GM12801 (cell line): ENCODE data around the gene STAM.

ENCODE experiments used
- TF ChIP-seq, protein P1 (sequence below): IDR thresholded peaks from one replicate; pipeline ENCODE4 v1.5.1; 2011; ENCODE audit warnings: control low read depth; ENCODE audit not compliant: insufficient read length; ENCODE audit errors: extremely low read depth

STAM gene

DNA sequence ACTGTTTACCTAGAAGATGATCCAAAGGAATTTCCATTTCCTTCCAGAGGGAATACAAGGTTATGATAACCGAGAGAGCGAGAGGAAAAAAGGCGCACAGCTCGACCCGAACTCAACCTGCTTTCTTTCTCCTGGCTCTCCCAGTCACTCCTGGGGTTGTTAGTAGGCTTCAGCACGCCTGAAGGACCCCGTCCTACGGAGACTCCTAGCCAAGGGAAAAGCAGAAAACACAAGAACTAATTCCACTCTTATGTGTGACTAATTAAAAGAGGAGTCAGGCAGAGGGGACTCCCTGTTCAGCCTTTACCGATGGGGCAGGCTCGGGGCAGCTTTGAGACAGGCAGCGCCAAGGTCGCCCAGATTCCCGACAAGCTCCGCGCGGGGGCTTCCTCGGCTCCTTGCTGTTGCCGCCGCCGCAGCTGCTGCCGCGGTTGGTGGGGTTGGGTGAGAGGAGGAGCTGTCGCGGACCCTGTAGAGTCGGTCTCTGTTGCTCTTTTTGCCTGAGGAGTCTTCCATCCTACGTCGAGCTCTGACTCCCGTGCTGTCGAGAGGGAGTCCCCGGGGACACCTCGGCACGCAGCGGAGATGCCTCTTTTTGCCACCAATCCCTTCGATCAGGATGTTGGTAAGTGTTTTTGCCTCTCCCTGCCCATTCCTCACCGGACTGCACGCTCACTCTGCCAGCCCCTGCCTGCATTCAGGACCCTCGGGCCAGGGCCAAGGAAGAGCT, at the start of gene STAM:
STAM (plus strand) TSS at position 397 of the 730 bp plus-strand sequence; CDS start at position 586, 189 bp downstream.
- TF ChIP-seq, protein P1, sequence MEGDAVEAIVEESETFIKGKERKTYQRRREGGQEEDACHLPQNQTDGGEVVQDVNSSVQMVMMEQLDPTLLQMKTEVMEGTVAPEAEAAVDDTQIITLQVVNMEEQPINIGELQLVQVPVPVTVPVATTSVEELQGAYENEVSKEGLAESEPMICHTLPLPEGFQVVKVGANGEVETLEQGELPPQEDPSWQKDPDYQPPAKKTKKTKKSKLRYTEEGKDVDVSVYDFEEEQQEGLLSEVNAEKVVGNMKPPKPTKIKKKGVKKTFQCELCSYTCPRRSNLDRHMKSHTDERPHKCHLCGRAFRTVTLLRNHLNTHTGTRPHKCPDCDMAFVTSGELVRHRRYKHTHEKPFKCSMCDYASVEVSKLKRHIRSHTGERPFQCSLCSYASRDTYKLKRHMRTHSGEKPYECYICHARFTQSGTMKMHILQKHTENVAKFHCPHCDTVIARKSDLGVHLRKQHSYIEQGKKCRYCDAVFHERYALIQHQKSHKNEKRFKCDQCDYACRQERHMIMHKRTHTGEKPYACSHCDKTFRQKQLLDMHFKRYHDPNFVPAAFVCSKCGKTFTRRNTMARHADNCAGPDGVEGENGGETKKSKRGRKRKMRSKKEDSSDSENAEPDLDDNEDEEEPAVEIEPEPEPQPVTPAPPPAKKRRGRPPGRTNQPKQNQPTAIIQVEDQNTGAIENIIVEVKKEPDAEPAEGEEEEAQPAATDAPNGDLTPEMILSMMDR: no peak

DNA sequence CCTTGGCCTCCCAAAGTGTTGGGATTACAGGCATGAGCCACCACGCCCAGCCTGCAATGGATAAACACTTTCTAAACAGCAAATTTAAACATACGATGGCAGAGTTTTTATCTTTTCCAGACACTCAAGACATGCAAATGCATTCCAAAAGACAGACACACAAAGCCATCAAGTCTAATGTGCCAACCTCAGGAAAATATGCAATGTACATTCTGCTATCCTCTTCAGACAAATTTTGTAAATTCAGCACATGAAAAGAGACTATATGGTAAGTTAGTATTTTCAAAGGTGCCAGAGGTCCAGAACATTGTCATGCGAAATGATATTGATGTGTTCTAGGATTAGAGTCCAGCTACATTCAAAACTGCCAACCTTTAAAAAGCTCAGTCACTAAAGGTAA, 46.6 kb upstream of the STAM start:
- TF ChIP-seq, protein P1: no peak

DNA sequence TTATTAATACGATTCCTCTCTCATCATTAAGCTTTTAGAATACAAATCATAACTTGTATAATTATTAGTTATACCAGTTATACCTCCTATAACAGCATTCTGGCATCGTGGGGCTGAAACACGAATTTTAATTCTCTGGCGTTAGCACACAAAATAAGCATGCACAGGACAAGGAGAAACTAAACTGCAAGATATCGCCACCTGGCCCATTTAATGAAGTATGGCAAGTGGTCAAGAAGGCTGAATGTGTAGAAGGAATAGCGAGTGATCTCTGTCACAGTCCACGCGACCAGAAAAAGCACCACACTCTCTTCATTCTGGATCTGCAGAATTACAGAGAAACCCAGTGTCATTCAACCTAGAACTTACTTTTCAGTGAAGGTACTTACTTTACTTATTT, 44.9 kb upstream of the STAM start:
- TF ChIP-seq, protein P1: no peak

GRCh38 chr10:17605936-17606335, 38.0 kb upstream of the STAM start:
- TF ChIP-seq, protein P1: no peak

DNA sequence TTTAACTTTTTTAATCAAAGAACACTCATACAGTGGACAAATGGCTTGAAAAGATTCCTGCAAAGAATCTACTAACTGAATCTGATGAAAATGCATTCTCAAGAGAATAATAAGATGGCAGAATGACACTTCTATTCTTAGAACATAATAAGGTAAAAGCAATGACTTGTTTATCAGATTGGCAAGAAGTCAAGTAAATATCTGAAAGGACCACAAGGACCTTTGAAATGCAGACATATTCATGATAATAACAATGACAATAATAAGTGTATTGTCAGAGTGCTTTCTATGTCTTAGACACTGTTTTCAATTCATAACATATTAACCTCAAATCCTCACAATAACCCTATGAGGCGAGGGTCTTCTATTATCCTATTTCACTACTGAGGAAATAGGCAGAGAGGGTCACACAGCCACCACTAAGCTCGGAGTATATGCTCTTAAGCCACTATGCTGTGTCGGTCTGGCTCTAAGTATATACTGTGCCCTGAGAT, 37.4 kb upstream of the STAM start:
- TF ChIP-seq, protein P1: no peak

DNA sequence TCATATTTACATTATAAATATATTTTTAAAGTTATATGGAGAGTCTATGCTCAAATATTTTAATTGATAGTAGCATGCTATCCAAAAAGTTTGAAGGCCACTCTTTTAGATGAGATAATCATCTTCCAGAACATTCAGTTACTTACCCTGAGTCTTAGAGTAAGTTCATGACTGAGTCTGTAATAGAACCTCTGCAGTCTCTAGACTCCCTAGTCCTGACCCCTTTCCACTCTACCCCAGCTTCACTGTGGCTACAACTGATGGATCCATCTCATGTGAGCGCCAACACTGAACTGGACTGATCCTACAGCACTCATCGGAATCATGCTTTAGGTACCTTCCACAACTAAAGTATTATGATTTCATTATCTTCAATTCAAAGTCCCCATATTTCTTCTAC, 36.9 kb upstream of the STAM start:
- TF ChIP-seq, protein P1: no peak

DNA sequence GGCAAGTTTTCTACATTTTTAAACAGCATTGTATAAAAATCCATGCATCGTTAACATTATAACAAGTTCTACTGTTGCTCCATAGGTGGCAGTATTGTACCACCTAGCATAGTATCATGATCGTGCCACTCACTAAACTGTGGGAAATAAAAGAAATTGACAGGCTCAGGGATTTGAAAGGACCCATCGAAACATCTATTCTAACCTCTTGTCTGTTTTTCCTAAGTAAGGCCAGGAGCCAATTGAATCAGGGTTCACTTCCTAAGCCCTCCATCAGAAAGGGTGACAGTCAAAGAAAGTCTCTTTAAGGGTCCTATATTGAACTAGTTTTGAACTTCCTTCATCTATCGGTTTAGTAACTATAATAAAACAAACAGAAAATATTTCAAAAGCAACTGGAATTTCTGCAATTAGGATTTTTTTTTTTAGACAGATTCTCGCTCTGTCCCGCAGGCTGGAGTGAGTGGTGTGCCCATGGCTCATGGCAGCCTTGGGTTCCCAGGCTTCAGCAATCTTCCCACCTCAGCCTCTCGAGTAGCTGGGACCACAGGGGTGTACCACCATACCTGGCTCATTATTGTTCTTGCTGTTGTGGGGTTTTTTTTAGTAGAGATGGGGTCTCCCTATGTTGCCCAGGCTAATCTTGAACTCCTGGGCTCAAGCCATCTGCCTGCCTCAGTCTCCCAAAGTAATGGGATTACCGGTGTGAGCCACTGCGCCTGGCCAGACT, 36.2 kb upstream of the STAM start:
- TF ChIP-seq, protein P1: peak; percentile 74
